ENCODE measurements around the gene SNED1. TPM values are rescaled to one million over a fixed set of nuclear protein-coding genes. Genes with fewer than 3 reads are reported as not detected.

SNED1 gene
- total RNA-seq, 4 donors from 2014 or later: 9.0 to 18.4 (median 17.1) TPM

DNA sequence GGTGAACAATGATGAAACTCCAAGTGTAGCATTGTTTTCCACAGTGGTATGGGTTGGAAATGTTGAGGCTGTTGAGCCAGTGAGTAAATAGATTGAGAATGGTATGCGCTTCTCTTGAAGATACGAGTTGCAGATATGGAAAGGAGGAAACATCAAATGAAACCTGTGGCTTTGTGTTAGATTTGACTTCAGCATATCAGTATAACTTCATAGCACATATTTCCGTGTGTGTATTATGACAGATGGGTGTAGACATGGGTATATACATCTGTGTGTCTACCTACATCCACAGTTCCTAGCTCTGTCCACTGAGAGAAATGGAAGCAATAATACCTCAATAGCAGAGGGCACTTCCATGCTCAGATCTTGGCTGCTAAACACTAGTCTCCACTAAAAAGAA, 8.0 kb downstream of the SNED1 start:
- TF ChIP-seq CTCF (IDR thresholded peaks at IDR 0.05): no peak
- no peak for TF ChIP-seq POLR2A (IDR thresholded peaks at IDR 0.05)
- DNase-seq (ENCODE audit: low spot score in 2 of 2): no peak
- 88 to 89% methylated on average over 3 of the region's 3 CpGs for WGBS, 2 donors
- no peak overlapping the region for H3K4me3 ChIP-seq (ENCODE audit: low read depth, poor library complexity, severe bottlenecking)
- intact Hi-C loops (cut with DNase I; ENCODE audit: low total_unique reads): no loop called here

DNA sequence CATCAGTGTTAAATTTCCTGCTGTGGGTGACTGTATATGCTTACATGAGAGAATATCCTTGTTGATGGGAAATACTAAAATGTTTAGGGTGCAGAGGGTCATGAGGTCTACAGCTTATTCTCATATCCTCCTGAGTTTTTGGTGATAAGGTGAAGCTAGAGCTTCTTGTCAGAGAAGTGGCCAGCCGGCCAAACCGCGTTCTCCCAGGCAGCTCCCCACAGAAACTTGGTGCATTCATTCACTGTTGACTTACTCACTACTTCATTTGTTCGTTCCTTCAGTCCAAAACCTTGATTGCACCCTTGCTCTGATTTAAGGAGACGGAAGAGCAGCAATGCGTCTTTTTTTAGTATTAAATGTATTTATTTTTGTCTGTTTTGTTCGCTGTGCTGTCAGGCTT, 8.7 kb downstream of the SNED1 start:
- no peak for DNase-seq (ENCODE audit: low spot score in 2 of 2)
- no peak overlapping the region for H3K4me3 ChIP-seq (ENCODE audit: low read depth, poor library complexity, severe bottlenecking)
- 94 to 97% methylated on average over 7 of the region's 7 CpGs for WGBS, 2 donors
- intact Hi-C loops (cut with DNase I; ENCODE audit: low total_unique reads): no loop called here
- TF ChIP-seq POLR2A (IDR thresholded peaks at IDR 0.05) (no peak), CTCF (IDR thresholded peaks at IDR 0.05) (no peak)

GRCh38 chr2:241007880-241008710, 9.7 kb downstream of the SNED1 start:
- DNase-seq (ENCODE audit: low spot score in 2 of 2): peak; percentile 10 to 75
- H3K4me3 ChIP-seq (ENCODE audit: low read depth, poor library complexity, severe bottlenecking): no peak overlapping the region
- 68 to 69% methylated on average over 14 to 20 of the region's 20 CpGs for WGBS, 2 donors
- no peak for TF ChIP-seq POLR2A (IDR thresholded peaks at IDR 0.05)
- no peak for TF ChIP-seq CTCF (IDR thresholded peaks at IDR 0.05)
- intact Hi-C loops (cut with DNase I; ENCODE audit: low total_unique reads): no loop called here

GRCh38 chr2:241008711-241009121, 10.3 kb downstream of the SNED1 start:
- WGBS, 2 donors: 93 to 98% methylated on average over 3 to 7 of the region's 7 CpGs

GRCh38 chr2:241009191-241009590, 10.8 kb downstream of the SNED1 start:
- TF ChIP-seq POLR2A (IDR thresholded peaks at IDR 0.05): no peak
- TF ChIP-seq CTCF (IDR thresholded peaks at IDR 0.05): no peak
- intact Hi-C loops (cut with DNase I; ENCODE audit: low total_unique reads): no loop called here
- no peak for DNase-seq (ENCODE audit: low spot score in 2 of 2)
- 81 to 90% methylated on average over 2 of the region's 2 CpGs for WGBS, 2 donors
- no peak overlapping the region for H3K4me3 ChIP-seq (ENCODE audit: low read depth, poor library complexity, severe bottlenecking)

More at GRCh38 chr2:241008711-241009121, 10.3 kb downstream of the SNED1 start:
- no peak overlapping the region for H3K4me3 ChIP-seq (ENCODE audit: low read depth, poor library complexity, severe bottlenecking)
- intact Hi-C loops (cut with DNase I; ENCODE audit: low total_unique reads): no loop called here
- DNase-seq (ENCODE audit: low spot score in 2 of 2): no peak
- no peak for TF ChIP-seq POLR2A (IDR thresholded peaks at IDR 0.05)
- no peak for TF ChIP-seq CTCF (IDR thresholded peaks at IDR 0.05)

All from lower leg skin (tissue), 4 donors.